Measurements from ENCODE around the gene TUBA4B.
"Not testable (repeated sequence)": the region's sequence is repeated elsewhere in the genome, so short reads cannot be mapped to it uniquely, and the experiment has no call there.

The TUBA4B gene

GRCh38 chr2:219278655-219279150, 25.7 kb downstream of the TUBA4B start:
- no peak for DNase-seq

DNA sequence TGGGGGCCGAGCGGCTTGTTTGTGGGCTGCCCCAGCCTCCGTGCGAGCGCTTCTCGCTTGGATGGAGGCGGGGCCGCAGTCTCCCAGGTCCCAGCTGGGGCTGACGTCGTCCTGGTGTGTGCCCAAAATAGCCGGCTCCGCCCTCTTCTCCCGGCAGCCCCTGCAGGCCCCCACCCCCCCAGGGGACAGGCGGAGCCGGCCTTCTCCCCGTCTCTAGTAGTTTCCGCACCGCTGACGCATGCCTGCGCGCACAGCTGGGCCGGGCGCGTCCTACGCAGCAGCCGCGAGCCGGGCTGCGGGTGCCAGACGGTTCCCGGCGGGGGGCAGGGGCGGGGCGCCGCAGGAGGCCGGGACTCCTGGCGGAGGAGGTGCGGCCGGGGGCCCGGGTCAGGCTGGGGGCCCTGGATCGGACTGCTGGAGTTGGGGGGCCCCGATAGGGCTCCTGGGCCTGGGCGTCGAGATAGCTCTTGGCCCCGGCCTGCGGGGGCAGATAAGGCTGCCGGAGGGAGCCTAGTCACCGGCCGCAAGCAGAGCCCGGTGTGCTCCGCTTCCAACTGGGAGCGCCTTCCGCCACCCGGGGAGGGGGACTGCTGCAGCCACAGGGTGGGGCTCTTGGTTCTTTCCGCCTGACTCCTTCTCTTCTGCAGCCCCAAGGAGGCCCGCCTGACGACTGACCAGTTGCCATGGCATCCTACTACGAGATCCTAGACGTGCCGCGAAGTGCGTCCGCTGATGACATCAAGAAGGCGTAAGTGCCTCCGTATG, 26.3 kb downstream of the TUBA4B start, which contains the start of gene DNAJB2:
TSS of gene DNAJB2 (plus strand) at position 216 of the 765 bp plus-strand sequence. CDS start at position 684, 468 bp downstream.
- peak; percentile 96 for DNase-seq

DNA sequence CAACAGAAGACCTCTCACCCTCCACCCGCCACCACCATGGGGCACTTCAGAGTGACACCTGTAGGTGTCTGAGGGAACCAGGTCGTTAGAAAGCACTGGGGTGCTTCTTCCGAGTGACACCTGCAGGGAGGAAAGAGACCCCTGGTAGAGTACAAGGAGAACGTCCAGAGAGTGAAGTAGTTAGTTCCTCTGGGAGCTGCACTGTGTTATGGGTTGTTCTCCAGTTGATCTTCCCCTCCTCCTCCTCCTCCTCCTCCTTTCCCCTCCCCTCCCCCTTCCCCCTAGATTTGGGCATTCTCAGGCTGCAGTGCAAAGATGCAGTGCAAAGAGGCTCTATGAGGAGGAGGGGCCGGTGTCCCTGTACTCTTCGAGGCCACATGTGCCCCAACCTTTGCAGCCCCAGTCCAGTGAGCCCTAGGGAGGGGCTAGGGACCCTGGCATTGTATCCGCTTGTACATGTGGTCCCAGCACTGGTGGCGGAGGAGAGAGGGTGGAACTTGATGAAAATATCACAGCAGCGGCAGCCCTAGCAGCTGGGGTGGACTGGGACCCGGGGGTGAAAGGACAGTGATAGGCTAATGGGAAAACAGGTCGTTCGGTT, 27.0 kb downstream of the TUBA4B start:
- no peak for DNase-seq

DNA sequence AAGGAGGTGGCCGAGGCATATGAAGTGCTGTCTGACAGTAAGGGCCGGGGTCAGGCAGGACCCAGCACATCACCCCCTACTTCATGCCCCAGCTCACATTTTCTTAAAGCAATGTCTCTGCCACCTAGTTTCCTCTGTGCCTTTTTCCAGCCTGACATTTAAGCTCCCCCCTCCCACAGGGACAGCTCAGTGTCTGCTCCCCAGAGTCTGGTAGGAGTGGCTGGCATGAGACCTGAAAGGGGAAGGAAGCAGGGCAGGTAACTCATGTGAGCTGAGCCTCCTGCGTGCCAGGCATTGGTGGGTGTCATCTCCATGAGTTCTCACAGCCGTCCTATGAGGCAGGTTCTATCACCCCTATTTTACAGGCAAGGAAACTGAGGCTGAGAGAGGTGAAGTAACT, 27.6 kb downstream of the TUBA4B start:
- no peak for DNase-seq

- no peak for DNase-seq
Measured at GRCh38 chr2:219281588-219281987, 28.5 kb downstream of the TUBA4B start.

DNA sequence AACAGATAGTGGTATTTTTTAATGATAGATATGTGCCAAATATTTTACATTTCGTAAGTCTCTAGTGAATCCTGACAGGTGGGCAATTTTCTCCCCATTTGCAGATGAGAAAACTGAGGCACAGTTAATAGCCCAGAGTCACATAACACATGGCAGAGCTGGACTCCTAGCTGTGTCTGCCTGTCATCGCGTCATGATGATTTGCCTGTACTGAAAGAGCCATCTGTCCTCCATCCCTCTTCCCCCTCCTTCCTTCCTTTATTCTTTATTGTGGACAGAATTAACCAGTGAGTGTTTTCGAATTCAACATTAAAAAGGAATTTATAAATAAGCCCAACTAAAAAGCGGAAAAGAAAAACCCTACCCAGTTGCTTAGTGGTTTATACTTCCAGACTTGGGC, 29.3 kb downstream of the TUBA4B start:
- DNase-seq: no peak

DNA sequence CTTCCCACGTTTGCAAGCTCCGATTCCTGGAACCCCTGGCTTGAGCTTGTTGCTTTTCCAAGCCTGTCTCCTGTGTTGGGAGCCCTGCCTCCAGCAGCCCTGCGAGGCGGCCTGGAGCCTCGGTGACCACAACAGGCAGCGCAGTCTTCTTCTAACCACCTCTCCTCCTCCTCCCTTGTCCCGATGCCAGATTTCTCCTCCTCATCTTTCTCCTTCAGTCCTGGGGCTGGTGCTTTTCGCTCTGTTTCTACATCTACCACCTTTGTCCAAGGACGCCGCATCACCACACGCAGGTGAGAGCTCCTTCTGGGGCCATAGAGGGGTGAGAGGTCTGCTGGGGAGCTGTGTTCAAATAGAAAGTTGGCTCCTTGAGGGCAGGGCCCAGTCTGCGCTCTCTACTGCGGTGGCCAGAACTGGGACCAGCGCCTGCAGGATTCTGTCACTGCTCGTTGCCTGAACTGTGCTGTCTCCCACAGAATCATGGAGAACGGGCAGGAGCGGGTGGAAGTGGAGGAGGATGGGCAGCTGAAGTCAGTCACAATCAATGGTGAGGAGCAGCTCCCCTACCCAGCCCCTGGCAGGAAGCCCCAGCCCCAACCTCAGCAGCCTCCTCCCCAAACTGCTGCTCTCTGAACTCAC, 30.0 kb downstream of the TUBA4B start:
- no peak for DNase-seq

DNA sequence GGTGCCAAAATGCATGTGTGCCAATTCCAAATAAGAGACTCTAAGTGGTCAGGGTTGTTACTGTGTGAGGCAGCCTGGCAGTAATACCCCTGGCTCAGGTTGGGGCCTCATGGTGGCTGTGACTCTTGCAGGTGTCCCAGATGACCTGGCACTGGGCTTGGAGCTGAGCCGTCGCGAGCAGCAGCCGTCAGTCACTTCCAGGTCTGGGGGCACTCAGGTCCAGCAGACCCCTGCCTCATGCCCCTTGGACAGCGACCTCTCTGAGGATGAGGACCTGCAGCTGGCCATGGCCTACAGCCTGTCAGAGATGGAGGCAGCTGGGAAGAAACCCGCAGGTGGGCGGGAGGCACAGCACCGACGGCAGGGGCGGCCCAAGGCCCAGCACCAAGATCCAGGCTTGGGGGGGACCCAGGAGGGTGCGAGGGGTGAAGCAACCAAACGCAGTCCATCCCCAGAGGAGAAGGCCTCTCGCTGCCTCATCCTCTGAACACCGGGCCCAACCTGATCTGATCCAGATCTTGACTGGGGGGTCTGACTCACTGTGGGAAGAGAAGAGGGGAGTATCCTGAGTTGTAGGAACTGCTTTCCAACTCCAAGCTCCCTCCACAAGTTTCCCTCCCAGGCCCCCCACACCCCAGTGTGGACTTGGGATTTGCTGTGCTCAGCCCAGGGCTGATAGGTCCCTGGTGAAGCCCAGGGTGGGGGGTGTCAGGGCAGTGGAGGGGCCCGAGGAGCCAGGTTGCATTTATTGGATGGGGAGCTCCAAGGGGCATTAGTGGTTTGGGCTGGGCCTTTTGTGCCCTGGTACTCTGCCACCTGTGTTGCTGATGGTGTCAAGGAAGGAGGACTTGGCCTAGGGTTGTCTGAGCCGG, 31.7 kb downstream of the TUBA4B start:
- DNase-seq: no peak

DNA sequence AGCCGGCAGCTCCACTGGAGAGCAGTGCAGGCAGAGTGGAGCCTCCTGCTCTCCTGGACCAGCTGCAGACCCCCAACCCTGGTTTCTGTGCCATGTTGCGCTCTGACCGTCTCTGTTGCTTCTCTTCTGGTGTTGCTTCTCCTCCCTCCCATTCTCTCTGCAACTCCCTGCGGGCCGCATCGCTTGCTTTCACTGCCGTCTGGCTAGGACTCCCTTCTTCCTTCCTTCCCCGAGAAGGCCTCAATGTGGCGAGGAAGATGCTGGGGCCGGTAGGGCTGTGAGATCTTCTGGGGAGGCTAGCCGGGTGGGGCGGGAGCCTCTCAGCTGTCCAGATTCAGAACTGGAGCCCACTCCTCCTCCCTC, 32.3 kb downstream of the TUBA4B start:
- DNase-seq: no peak

- no peak for DNase-seq
Measured at GRCh38 chr2:219285894-219286425, 32.9 kb downstream of the TUBA4B start.

DNA sequence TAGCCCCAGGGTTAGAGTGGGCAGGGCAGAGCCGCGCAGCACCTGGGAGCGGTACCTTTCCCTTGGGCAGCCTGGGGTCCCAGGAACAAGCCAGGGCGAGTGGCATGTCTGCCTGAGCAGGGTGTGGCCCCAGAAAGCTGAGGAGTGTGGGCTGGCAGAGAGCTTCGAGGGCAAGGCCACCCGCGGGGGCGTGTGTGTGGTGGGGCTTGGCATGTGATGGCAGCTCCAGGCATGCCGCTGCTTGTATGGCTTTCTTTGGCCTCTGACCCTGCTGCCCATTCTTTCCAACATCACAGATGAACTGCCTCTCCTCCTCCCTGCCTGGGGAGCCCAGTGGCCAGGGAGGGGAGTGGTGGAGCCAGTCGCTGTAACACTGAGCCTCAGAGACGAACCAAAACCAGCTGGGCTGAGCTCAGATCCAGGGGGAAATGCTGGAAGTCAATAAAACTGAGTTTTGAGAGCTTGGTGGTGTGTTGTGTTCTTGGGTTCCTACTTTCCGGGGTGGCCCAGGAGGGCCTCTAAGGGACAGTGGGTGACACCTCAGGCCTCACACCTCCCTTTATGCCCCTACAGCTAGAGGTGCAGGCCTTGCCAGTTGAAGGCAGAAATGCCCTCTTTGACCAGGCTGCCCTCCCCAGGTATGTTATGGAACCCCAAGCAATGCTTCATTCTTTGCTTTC, 33.5 kb downstream of the TUBA4B start:
- no peak for DNase-seq

DNA sequence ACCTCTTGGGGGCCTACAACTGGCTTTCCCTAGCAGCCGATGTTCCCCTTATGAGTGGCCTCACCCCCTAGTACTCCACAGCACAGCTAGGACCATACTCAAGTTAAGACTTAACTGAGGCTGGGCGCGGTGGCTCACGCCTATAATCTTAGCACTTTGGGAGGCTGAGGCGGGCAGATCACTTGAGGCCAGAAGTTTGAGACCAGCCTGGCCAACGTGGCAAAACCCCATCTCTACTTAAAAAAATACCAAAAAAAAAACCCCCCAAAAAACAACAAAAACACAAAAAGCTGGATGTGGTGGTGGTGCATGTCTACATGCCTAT, 34.0 kb downstream of the TUBA4B start:
- not testable (repeated sequence) for DNase-seq

- DNase-seq: no peak
Measured at GRCh38 chr2:219287580-219288265, 34.7 kb downstream of the TUBA4B start.

- DNase-seq: no peak
Measured at GRCh38 chr2:219289195-219289536, 36.1 kb downstream of the TUBA4B start.

DNA sequence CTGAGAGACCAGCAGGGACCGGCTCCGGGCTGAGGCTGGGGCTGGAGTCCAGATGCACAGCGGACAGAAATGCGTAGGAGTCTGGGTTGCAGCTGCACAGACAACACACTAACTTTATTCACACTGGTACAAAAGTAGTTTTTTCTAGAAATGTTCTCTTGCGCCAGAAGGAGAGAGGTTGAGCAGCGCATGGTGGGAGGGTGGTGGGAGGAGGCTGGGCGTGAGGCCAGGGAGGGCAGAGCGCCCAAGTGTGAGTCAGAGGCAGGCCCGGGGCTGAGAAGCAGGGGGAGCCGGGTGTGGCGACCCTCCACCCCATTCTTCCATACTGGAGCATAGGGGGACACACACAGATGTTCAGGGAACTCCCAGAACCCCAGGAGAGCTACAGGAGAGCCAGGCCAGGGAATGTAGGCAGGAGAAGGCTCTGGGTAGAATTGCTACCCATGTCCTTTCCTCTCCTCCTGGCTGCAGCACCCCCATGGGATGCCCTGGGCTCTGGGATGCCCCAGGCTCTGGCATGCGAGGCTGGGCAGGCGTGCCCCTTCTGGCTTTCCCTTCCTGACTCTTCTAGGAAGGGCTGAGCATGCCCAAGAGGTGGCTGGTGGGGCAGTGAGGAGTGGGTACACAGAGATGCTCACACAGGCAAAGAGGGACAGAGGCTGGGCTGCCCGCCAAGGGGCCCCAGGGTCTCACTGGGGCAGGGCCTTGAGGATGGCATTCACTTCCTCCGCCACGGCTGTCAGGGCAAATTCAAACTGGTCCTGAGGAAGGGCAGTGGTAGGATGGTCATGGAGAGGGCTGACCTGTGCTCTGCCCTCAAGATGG, 36.7 kb downstream of the TUBA4B start:
- DNase-seq: no peak

GRCh38 chr2:219290381-219291171, 37.5 kb downstream of the TUBA4B start:
- DNase-seq: no peak

GRCh38 chr2:219291394-219291793, 38.4 kb downstream of the TUBA4B start:
- no peak for DNase-seq

DNA sequence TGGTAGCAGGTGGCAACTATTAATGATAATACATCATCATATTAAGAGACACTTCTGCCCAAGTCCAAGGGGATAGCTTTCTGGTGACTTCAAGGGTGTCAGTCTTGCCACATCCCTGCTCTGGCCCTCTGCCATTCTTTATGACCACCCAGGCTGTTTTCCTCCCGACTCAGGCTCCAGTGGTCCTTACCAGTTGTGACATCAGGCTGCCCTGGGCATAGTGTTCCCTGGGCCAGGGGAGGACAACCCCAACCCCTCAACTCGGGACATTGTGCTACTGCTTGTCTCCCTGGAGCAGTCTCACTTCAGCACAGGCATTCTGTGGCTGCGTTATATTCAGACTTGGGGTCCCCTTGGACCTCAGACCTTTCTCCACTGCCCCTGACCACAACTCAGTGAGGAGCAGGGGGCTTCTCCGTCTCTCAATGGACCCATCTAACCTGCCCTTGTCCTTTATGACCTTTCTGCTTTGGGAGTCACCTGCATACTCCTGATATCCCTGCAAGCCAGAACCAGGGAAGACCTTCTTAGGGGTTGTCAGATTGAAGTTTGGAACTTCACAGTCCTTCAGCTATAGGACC, 39.0 kb downstream of the TUBA4B start:
- DNase-seq: no peak

- no peak for DNase-seq
Measured at GRCh38 chr2:219292616-219293015, 39.6 kb downstream of the TUBA4B start.
